HG02678 (cell line): ENCODE data around the gene MIEN1.
"Not testable (repeated sequence)": the region's sequence is repeated elsewhere in the genome, so short reads cannot be mapped to it uniquely, and the experiment has no call there.

Experiments used
- ATAC-seq: cut with Tn5 transposase; IDR thresholded peaks from one replicate; pipeline ENCODE4 v1.9.1; 2021; ENCODE audit warnings: mild to moderate bottlenecking, moderate library complexity; ENCODE audit not compliant: unreplicated experiment

The MIEN1 gene

GRCh38 chr17:39756380-39757079, 26.2 kb upstream of the MIEN1 start:
- no peak for ATAC-seq

GRCh38 chr17:39755554-39756379, 25.4 kb upstream of the MIEN1 start:
- peak; percentile 23 for ATAC-seq

- ATAC-seq = no peak
These were observed 24.7 kb upstream of the MIEN1 start for GRCh38 chr17:39754958-39755553.

GRCh38 chr17:39754161-39754957, 24.0 kb upstream of the MIEN1 start:
- peak; percentile 62 for ATAC-seq

- ATAC-seq = peak; percentile 29
These were observed 23.3 kb upstream of the MIEN1 start for GRCh38 chr17:39753514-39754160.

GRCh38 chr17:39752241-39752881, 22.0 kb upstream of the MIEN1 start:
- ATAC-seq = no peak

GRCh38 chr17:39751637-39752036, 21.3 kb upstream of the MIEN1 start:
- ATAC-seq = no peak

- ATAC-seq = no peak
These were observed 20.7 kb upstream of the MIEN1 start for GRCh38 chr17:39751016-39751543.

- no peak for ATAC-seq
These were observed 20.0 kb upstream of the MIEN1 start for GRCh38 chr17:39750131-39751015.

- not testable (repeated sequence) for ATAC-seq
These were observed 18.2 kb upstream of the MIEN1 start for GRCh38 chr17:39748444-39749034.

GRCh38 chr17:39747745-39748144, 17.4 kb upstream of the MIEN1 start:
- no peak for ATAC-seq

- no peak for ATAC-seq
These were observed 15.8 kb upstream of the MIEN1 start for GRCh38 chr17:39746145-39746461.

GRCh38 chr17:39745335-39746144, 15.2 kb upstream of the MIEN1 start:
- no peak for ATAC-seq

GRCh38 chr17:39744836-39745215, 14.5 kb upstream of the MIEN1 start:
- ATAC-seq = no peak

GRCh38 chr17:39744075-39744835, 13.9 kb upstream of the MIEN1 start:
- no peak for ATAC-seq

GRCh38 chr17:39742856-39743436, 12.6 kb upstream of the MIEN1 start:
- no peak for ATAC-seq
